HK-2 (cell line): ENCODE results near the gene BMAL1.

Experiments
- DNase-seq: peaks from one replicate; pipeline ENCODE4 v3.0.0-alpha.2; 2018; ENCODE audit not compliant: unreplicated experiment

The BMAL1 gene

DNA sequence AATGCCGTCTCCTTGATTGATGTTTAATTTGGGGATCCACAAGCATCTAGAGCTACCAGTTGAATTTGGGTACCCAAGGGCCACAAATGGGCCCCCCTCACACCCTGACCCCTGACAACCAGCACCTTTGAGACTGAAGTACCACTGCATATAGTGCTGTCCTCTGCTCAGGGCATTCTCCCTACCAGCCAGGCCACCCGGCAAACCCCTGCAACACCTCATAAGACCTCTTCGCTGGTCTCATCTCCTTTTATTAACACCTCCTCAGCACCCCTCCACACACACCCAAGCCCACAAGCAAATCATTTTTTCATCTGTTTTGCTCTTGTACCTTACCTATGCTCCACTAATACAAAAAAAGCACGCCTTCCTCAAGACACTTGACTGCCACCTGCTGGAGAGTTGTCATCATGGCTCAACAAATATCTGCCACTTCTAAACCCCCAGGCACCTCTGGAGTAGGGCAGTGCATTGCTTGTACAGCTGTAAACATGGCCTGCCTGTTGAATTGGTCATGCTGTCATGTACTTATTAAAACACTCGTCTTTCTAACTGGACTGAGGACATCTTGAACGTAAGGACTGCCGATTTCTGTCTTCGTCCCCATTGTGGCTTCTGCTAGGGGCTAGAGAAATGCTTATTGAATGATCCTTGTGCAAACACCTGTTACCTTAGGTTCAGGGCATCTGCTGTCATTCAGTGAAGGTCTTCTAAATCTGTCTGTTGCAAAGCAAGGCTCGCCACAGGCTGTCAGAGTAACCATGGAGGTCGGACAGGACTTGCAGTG, 66.5 kb downstream of the BMAL1 start:
- DNase-seq = peak; percentile 53

DNA sequence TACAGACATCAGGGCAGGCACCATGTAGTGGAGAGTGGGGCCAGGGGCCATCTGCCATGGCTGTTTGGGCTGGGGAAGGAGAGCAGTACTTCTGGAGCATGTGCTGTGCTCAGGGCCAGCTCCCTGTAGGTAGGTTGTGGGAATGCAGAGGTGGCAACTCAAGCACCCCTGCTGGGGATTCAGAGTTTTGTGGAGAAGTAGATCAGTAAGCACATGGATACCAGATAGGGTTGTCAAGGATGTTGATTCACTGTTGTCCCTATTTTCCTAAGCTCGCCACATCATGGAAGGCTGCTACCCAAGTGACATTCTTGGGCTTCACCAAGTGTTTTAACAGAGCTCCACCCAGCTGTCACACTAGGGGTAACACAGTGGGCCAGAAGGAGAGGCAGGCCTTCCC, 67.2 kb downstream of the BMAL1 start:
- no peak for DNase-seq

DNA sequence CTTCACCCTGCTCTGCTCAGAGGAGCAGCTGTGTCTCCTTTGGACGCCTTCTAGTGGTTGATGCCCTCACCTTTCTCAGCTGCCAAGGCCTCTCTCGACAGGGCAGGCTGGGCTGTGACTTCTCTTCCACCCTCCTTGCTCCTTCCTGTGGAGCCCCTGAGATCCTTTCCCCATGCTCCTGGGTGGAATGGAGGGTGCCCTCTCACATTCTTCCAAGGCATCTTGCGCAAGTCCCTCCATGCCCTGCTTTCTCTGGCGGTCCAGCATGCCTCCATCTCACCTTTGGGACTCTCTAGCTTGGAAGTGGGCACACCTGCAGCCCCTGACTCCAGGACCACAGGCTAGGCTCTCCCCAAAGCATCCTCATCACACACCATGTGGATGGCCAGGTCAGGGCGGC, 68.9 kb downstream of the BMAL1 start:
- DNase-seq = no peak

DNA sequence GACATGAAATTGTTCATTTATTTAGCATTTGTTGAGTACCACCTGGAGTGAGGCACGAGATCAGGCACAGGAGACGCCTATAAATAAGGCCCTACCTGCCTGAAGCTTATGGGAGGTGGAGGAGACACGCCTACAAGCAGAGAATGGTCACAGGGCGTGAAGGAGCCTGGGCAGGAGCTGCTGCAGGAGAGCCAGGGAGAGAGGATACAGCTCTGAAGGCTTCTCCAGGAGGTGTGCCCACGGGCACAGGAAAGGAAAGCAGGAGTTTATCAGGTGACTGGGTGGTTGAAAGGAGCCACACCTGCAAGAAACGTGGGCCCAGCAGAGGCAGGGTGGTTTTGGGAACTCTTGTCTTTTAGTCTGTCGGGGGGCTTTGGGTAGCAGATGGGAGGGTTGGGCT, 70.3 kb downstream of the BMAL1 start:
- no peak for DNase-seq

DNA sequence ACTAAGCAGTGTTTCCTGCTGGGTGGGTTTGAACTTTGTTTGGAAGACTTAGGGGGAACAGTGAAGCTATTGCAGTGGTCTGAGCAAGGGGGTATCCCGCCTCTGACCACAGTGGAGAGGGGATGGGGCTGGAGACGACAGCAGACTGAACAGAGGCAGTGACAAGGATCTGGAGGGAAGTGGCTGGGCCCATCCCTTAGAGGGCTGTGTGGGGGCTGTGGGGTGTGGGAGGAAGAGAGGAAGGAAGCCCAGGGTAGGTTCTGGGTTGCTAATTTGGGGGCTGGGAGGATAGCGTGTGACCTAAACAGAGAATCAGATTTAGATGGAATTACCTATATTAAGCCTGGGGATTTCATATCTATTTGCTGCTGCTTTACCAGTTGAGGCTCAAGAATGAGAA, 70.7 kb downstream of the BMAL1 start:
- no peak for DNase-seq

DNA sequence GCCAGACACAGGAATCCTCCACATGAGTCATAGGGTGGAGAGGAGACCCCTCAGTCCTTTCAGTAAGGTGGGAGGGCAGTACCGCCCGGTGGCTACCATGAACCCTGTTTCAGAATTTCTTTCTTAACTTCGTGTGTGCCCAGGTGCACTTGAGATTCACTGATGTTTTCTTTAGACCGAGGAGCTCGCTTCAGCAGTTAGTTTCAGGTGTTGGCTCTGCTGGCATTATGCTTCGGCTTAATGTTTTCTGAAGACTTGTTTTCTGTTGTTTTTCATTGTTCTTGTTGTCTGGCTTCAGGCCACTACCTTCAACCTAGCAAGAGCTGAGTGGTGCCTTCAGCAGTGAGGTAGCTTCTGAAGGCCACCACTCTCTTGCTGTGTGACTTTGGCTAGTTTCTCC, 71.5 kb downstream of the BMAL1 start:
- DNase-seq = no peak

DNA sequence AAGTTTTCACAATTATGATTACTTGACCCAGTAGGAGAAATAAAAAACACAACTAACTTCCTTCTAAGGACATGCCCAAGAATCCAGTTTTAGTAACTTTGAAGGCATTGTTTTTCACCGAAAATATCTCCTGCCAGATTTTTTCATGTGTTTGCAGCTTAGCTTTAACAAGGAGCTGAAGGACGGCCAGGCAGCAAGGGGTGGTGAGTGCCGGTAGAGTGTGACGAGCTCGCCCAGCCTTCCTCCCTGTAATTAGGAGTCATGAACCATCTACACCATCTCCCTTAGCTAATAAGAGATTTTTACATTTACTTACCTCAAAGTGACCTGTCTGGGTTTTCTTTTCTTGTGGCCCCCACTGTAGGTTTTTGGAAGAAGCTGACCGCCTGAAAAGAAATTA, 72.0 kb downstream of the BMAL1 start:
- DNase-seq = no peak

DNA sequence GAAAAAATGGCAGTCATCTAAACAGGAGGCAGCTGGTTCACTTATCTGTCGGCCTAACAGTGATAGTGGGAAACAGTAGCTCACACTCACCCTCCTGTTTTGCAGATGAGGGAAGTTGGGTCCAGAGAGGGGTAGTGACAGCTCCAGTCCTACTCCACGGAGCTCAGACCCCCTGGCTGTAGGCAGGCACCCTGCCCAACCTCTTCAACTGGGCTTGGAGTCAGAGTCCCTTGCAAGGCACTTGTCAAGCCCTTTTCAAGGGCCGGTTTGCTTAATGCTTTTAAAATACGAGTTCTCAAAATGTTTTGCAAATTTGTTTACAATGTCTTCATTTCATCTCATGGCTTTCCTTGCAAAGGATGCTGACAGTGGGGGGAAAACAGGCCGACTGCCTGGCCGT, 75.1 kb downstream of the BMAL1 start:
- DNase-seq = no peak

DNA sequence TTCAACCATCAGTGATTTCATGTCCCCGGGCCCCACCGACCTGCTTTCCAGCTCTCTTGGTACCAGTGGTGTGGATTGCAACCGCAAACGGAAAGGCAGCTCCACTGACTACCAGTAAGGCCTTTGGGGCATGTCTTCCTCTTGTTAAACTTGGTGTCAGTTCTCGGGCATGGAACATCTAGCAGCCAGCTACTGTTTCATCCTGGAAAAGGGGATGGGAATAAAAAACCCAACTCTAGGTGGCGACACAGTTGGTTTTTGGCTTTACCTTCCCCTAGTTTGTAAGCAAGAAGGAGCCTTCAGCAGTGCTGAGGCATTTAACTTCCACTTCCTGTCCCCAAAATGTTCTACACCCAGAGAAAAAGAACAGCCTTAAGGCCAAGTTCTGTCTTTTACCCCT, 76.7 kb downstream of the BMAL1 start:
- no peak for DNase-seq

DNA sequence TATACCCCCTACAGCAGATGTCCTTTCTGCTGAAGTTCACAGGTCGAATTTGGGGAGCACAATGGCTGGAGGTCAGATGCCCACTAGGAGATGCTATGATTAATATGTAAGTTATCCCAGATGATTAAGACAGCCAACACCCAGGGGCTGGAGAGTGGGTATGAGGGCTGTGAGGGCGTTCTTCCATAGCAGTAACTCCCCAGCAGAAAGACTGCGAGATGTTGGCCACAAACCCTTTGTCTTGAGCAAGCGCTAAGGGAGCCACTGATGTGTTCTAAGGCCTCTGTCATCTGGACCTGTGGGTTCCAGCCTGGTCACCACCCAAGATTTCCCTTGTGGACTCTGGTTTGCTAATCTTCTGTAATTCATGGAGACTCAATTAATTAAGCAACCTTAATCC, 77.6 kb downstream of the BMAL1 start:
- no peak for DNase-seq

DNA sequence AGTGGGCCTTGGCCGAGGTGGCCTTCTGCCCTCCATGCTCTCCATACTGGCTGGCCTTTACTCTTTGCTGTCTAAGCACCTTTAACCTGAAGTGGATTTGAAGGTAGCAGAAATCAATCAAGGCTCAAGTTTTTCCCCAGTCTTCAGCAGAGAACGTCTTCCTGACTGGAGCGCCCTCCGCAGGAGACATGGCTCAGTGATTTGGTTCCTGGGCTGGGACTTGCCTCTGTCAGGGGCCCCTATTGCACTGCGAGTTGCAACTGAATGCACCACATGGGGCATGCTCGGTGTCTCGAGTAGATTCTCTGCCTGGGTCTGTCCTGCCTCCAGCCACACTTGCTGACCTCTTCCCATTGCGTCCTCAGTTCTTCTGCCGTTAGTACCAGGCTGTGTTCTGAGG, 79.6 kb downstream of the BMAL1 start:
- no peak for DNase-seq

DNA sequence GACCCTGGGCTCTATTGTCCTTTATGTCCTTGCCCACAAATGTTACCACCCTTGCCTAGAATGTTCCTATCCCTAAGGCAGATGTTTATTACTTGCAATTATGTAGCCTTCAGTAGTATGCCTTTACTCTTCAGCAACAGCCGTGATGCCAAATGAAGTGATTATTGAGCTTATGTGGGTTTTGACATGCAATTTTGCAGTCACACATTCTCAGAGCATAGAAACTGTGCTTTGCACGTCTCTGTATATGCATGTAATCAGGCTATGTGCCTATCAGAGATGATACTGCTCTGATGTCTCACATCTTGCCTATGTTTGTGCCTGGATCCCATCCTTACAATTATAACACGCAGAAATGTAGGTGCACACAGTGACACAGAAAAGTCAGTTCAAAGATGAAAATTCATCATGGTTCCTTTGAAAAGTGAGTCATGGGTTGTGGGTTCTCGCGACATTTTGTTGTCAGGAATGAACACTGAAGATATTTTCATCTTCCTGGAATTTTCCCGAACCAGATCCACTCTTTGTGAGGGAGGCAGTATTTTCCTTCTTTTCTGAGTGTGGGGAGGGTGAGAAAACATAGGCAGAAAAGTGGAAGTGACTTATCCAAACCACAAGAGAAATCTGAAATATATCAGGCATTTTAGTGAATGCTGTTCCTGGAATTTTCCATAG, 81.1 kb downstream of the BMAL1 start:
- DNase-seq = no peak

DNA sequence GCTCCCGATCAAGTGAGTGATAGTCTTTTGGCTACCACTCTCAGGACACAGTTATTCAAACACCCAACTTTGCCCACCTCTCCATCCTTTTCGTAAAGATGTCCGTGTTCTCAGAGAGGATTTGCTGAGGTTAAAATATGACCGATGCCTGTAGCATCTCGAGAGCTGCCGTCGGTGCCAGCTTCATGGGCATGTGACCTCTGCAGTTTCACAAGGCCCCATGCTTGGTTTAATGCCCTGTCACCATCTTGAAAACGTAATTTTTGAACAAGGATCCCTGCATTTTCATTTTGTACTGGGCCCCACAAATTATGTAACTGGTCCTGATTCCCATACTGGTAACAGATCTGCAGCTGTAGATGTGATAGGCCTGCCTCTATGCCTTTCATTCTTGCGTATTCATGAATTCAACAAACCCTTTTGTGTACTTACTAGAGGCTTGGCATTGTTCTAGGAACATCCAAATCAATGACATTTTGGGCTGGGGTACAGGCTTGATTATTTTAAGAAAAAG, 85.1 kb downstream of the BMAL1 start:
- DNase-seq = no peak

DNA sequence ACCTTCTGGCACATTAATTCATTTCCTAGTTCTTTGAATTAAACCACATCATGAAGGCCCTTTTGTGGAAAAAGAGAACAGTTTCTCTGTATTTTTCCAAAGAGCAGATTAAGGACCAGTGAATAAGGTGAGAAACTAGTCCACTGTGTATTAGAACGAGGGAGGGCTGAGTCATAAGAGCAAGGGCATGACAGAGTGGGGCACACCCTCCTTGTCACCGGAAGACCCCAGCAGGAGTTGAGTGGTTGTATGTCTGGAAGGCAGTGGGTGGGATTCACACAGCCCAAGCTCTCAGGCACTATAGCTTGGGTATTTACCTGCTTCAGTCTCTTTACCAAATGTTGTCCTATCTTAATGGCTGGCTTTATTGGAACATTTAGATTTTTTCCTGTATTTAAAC, 86.8 kb downstream of the BMAL1 start:
- no peak for DNase-seq

DNA sequence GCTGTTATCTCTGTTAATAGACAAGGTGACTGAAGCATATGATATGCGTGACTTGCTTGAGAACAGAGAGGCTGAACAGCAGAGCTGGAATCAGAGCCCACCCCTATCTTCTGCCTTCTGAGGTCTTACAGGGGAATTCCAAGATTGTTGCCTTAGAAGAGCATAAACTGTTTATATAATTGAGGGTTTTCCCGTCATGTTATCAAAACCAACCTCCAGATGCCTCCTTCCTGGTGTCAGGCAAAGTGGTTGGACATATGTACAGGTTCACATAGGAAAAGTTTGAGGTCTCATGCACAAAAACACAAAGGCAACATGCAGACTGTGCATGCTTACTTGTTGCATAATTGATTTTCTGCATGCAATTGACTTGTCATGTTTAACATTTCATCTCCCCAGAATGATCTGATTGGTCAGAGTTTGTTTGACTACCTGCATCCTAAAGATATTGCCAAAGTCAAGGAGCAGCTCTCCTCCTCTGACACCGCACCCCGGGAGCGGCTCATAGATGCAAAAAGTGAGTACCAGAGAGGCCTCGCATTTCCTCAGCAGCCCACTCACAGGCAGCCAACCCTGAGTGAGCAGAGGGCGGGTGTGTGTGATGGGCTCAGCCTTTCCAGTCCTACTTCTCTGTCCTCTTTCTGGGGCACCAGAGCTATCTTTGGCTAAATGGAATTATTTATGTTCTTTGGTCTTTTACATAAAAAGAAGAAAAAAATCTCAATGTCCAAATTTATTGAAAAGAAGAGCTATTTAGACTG, 88.9 kb downstream of the BMAL1 start:
- no peak for DNase-seq

DNA sequence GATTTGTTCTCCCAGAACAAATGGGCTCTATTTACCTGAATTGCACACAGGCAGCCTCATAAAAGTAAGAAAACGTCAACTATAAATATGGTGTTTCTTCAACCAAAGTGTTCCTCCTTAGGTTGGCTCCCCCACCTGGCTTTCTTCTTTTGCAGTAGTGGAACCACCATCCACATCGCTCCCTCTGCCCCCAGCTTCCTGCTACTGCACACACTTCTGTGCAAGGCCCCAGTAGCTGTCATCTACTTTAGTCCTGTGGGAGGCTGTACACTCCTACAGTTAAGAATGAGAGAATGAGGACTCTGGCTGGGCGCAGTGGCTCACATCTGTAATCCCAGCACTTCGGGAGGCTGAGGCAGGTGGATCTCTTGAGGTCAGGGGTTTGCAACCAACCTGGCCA, 89.5 kb downstream of the BMAL1 start:
- no peak for DNase-seq

DNA sequence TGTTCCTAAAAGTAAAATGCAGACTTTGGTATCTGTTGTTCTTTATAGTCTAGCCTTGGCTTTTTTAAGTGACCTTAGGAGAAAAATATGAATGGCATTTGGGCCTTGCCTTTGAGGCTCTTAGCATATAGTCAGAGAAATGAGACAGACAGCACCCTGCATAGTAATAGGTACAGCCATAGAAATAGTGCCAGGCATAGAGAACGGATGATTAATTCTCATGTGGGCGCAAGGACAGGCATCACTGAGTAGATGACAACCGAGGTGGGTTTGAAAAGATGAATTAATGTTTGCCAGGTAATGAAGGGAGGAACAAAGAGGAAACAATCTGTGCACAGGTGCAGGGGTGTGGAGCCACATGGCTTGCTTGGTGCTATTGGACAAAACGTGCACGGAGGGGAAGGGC, 90.5 kb downstream of the BMAL1 start:
- peak; percentile 28 for DNase-seq

DNA sequence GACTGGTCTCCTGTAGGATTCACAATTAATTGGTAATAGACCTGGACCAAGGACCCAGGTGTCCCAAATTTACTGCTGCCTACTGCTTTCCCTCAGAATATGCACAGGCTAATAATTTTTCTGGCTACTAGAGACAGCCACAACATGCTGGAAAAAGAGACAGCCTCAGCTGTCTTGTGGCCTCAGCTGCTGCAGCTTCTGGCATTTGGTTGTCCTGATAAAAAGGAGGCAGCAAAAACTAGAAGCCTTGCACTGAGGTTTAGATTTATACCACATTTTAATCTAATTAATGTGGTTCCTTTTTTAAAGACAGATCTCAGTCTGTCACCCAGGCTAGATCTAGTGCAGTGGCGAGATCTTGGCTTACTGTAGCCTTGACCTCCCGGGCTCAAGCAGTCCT, 95.6 kb downstream of the BMAL1 start:
- no peak for DNase-seq

DNA sequence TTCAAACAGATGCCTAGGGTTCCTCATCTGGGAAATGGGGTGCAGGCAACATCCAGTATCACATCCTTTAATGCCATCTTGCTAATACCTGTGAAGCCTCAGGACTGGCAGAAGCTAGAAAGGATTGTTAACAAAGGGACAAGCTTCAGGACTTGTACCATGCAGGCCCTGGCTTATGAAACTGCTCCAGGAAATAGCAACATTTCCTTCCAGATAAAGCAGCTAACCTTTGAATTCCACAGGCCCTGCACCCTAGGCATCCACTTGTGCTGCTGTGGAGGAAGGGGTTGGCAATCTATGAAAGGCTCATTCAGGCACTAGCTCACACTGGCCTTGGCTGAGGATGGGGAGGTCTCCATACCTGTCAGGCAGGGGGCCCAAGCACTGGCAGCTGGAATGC, 98.2 kb downstream of the BMAL1 start:
- no peak for DNase-seq

DNA sequence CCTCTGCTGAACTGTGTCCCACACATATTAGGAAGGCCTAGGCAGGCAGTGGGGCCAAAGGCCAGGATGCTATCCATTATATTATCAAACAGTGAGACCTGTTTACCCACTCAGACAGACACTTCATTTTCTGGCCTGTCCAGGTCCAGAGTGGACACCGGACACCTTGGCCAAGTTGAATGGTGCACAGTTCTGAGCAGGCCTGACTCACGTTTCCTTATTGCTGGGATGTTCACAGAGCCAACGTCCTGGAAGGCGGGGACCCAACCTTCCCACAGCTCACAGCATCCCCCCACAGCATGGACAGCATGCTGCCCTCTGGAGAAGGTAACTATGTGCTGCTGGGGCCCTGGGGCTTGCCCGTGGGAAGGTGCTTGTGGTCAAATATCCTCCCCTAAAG, 98.8 kb downstream of the BMAL1 start:
- DNase-seq = no peak

DNA sequence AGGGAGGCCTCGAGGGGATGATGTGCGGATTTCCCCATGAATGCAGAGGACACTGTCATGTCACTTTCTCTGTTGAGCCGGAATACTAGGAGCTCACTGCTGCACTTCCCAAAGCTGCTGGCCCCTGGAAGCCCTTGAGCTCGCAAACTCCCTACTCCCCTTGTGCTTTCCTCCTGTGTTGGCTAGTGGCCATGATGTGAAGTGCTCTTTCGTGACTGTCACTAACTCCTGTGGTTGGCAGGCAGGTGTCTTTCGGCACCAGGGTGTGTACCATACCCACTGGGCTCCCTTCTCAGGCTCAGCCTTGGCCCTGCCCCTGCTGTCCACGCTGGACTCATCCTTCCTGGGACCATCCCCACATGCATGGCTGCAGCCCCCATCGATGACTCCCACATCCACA, 99.2 kb downstream of the BMAL1 start:
- no peak for DNase-seq

DNA sequence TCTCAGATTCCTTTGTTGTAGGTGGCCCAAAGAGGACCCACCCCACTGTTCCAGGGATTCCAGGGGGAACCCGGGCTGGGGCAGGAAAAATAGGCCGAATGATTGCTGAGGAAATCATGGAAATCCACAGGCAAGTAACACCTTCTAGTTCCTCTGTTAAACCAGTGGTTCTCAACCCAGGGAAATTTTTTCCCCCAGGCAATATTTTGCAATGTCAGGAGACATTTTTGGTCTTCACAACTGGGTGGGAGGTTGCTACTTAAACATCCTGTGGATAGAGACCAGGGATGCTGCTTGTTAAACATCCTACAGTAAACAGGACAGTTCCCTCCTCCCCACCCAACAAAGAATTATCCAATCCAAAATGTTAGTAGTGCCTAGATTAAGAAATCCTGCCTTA, 100.7 kb downstream of the BMAL1 start:
- DNase-seq = no peak

DNA sequence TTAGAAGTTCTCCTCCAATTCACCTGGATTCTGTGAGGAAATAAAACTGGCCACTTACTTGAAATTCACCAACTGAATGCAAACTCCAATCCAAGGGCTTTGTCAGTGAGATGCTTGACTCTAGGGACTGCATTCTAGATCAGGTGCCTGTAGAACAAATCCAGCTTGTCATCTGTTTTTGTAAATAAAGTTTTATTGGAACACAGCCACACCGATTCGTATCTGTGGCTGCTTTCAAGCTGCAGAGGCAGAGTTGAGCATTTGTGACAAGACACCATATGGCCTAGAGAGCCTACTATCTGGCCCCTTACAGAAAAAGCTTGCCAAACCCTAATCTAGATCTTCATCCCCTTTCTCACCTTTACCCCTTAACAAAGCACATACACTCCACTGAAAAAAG, 103.1 kb downstream of the BMAL1 start:
- DNase-seq = no peak
